EL (cell line): ENCODE results near the gene TMEM259.

Experiments
- DNase-seq: peaks from one replicate; pipeline ENCODE4 v3.0.0-alpha.2; 2016

TMEM259 gene

GRCh38 chr19:1055028-1055425, 34.1 kb upstream of the TMEM259 start:
- DNase-seq, result no peak

- no peak for DNase-seq
These were observed 33.4 kb upstream of the TMEM259 start for GRCh38 chr19:1054102-1055027.

GRCh38 chr19:1053176-1054101, 32.5 kb upstream of the TMEM259 start:
- no peak for DNase-seq

GRCh38 chr19:1052349-1052975, 31.5 kb upstream of the TMEM259 start:
- no peak for DNase-seq

GRCh38 chr19:1051791-1052190, 30.9 kb upstream of the TMEM259 start:
- DNase-seq, result no peak

GRCh38 chr19:1050989-1051788, 30.3 kb upstream of the TMEM259 start:
- DNase-seq, result no peak

GRCh38 chr19:1049800-1050199, 28.9 kb upstream of the TMEM259 start:
- no peak for DNase-seq

- DNase-seq, result no peak
These were observed 28.2 kb upstream of the TMEM259 start for GRCh38 chr19:1049106-1049505.

- no peak for DNase-seq
These were observed 26.8 kb upstream of the TMEM259 start for GRCh38 chr19:1047696-1048147.

GRCh38 chr19:1046836-1047695, 26.1 kb upstream of the TMEM259 start:
- DNase-seq, result no peak

GRCh38 chr19:1046117-1046626, 25.2 kb upstream of the TMEM259 start:
- DNase-seq, result no peak

GRCh38 chr19:1045247-1045603, 24.3 kb upstream of the TMEM259 start:
- DNase-seq, result no peak

- DNase-seq, result no peak
These were observed 22.0 kb upstream of the TMEM259 start for GRCh38 chr19:1042689-1043511.

- no peak for DNase-seq
These were observed 21.1 kb upstream of the TMEM259 start for GRCh38 chr19:1041835-1042685.

GRCh38 chr19:1041272-1041834, 20.4 kb upstream of the TMEM259 start:
- DNase-seq, result no peak

GRCh38 chr19:1040476-1041271, 19.8 kb upstream of the TMEM259 start:
- DNase-seq, result peak; percentile 94

GRCh38 chr19:1039646-1040475, 18.9 kb upstream of the TMEM259 start, which contains the start of gene ABCA7:
Gene ABCA7 (plus strand): TSS chr19:1040107. CDS start chr19:1041362, 1,255 bp downstream.
- peak; percentile 97 for DNase-seq
